SK-N-SH treated with all-trans-retinoic acid at 6 μM for 48 hours (cell line): Measurements from ENCODE around the gene JAGN1.

Experiments
- ESRRG ChIP-seq: fragments of 250-450 bp; sonication (Bioruptor Pico); IDR thresholded peaks from 2 replicates; pipeline ENCODE4 v1.6.1; 2021; ENCODE audit warnings: mild to moderate bottlenecking
- GLIS3 ChIP-seq: fragments of 250-450 bp; sonication (Bioruptor Pico); IDR thresholded peaks from 2 replicates; pipeline ENCODE4 v1.5.0; 2020; ENCODE audit warnings: mild to moderate bottlenecking, moderate library complexity
- TCF4 ChIP-seq: fragments of 250-450 bp; sonication (Bioruptor Pico); IDR thresholded peaks from 2 replicates; pipeline ENCODE4 v1.8.0; 2021; ENCODE audit warnings: mild to moderate bottlenecking, moderate library complexity, borderline replicate concordance
- ZNF70 ChIP-seq: fragments of 450-650 bp; formaldehyde crosslinking; IDR thresholded peaks from 2 replicates; pipeline ENCODE4 v1.5.0; 2020; ENCODE audit warnings: mild to moderate bottlenecking, moderate library complexity
- TF ChIP-seq, protein P1 (sequence below): fragments of 250-450 bp; sonication (Bioruptor Pico); IDR thresholded peaks from 2 replicates; pipeline ENCODE4 v1.5.0; 2020; ENCODE audit warnings: mild to moderate bottlenecking, moderate library complexity
- TF ChIP-seq, protein P2 (sequence below): fragments of 250-450 bp; sonication (Bioruptor Pico); IDR thresholded peaks from 2 replicates; pipeline ENCODE4 v1.8.0; 2021; ENCODE audit warnings: low read depth, mild to moderate bottlenecking, moderate library complexity, borderline replicate concordance
- TF ChIP-seq, protein P3 (sequence below): fragments of 250-450 bp; sonication (Bioruptor Pico); IDR thresholded peaks from 2 replicates; pipeline ENCODE4 v1.8.0; 2020; ENCODE audit warnings: mild to moderate bottlenecking, moderate library complexity, borderline replicate concordance

DNA sequence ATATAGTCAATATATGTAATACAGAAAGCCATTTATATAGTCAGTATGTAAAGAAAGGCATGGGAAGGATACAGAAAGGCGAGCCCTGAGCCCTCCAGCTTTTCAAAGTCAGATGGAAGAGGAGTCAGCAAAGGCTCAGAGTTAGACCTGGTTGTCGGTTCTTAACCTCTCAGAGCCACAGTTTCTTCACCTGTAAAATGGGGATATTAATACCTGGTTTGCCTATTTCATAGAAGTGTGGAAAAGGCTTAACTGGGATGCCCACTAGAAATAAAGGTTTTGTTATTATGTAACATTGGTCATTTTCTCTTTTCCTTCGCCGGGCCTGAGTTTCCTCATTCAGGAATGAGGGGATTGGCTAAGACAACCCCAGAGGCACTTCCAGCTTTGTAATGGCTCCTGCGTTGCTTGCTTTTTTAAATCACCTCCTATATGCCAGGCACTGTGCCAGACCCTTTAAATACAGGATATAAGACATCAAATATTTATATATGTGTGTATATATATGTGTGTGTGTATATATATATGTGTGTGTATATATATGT lies 45.6 kb downstream of the JAGN1 start:
- TF ChIP-seq, protein P1, sequence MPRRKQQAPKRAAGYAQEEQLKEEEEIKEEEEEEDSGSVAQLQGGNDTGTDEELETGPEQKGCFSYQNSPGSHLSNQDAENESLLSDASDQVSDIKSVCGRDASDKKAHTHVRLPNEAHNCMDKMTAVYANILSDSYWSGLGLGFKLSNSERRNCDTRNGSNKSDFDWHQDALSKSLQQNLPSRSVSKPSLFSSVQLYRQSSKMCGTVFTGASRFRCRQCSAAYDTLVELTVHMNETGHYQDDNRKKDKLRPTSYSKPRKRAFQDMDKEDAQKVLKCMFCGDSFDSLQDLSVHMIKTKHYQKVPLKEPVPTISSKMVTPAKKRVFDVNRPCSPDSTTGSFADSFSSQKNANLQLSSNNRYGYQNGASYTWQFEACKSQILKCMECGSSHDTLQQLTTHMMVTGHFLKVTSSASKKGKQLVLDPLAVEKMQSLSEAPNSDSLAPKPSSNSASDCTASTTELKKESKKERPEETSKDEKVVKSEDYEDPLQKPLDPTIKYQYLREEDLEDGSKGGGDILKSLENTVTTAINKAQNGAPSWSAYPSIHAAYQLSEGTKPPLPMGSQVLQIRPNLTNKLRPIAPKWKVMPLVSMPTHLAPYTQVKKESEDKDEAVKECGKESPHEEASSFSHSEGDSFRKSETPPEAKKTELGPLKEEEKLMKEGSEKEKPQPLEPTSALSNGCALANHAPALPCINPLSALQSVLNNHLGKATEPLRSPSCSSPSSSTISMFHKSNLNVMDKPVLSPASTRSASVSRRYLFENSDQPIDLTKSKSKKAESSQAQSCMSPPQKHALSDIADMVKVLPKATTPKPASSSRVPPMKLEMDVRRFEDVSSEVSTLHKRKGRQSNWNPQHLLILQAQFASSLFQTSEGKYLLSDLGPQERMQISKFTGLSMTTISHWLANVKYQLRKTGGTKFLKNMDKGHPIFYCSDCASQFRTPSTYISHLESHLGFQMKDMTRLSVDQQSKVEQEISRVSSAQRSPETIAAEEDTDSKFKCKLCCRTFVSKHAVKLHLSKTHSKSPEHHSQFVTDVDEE (CRISPR knock-in tag) = no peak
- TF ChIP-seq, protein P2, sequence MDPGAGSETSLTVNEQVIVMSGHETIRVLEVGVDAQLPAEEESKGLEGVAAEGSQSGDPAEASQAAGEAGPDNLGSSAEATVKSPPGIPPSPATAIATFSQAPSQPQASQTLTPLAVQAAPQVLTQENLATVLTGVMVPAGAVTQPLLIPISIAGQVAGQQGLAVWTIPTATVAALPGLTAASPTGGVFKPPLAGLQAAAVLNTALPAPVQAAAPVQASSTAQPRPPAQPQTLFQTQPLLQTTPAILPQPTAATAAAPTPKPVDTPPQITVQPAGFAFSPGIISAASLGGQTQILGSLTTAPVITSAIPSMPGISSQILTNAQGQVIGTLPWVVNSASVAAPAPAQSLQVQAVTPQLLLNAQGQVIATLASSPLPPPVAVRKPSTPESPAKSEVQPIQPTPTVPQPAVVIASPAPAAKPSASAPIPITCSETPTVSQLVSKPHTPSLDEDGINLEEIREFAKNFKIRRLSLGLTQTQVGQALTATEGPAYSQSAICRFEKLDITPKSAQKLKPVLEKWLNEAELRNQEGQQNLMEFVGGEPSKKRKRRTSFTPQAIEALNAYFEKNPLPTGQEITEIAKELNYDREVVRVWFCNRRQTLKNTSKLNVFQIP (CRISPR knock-in tag) = no peak
- TF ChIP-seq TCF4 (no peak), ZNF70 (CRISPR knock-in tag) (no peak), GLIS3 (CRISPR knock-in tag) (no peak), ESRRG (CRISPR knock-in tag) (no peak)
- TF ChIP-seq, protein P3, sequence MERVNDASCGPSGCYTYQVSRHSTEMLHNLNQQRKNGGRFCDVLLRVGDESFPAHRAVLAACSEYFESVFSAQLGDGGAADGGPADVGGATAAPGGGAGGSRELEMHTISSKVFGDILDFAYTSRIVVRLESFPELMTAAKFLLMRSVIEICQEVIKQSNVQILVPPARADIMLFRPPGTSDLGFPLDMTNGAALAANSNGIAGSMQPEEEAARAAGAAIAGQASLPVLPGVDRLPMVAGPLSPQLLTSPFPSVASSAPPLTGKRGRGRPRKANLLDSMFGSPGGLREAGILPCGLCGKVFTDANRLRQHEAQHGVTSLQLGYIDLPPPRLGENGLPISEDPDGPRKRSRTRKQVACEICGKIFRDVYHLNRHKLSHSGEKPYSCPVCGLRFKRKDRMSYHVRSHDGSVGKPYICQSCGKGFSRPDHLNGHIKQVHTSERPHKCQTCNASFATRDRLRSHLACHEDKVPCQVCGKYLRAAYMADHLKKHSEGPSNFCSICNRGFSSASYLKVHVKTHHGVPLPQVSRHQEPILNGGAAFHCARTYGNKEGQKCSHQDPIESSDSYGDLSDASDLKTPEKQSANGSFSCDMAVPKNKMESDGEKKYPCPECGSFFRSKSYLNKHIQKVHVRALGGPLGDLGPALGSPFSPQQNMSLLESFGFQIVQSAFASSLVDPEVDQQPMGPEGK (CRISPR knock-in tag) = no peak
